HG03196 (cell line): ENCODE measurements around the gene IL10RA.
"Not testable (repeated sequence)": the region's sequence is repeated elsewhere in the genome, so short reads cannot be mapped to it uniquely, and the experiment has no call there.

Experiments
- ATAC-seq: cut with Tn5 transposase; IDR thresholded peaks from one replicate; pipeline ENCODE4 v1.9.1; 2021; ENCODE audit not compliant: unreplicated experiment

IL10RA gene

GRCh38 chr11:117985953-117986887 lies at the start of gene IL10RA:
Gene IL10RA, plus strand, starts transcription at chr11:117986394. Its CDS starts 74 bp downstream, at chr11:117986468.
- peak; percentile 82 for ATAC-seq

GRCh38 chr11:117936973-117937372 lies 49.2 kb upstream of the IL10RA start:
- ATAC-seq, result no peak

GRCh38 chr11:117940736-117941135 lies 45.5 kb upstream of the IL10RA start:
- no peak for ATAC-seq

- ATAC-seq, result no peak
Measured at GRCh38 chr11:117941163-117941707, 45.0 kb upstream of the IL10RA start.

GRCh38 chr11:117941976-117942654 lies 44.1 kb upstream of the IL10RA start:
- ATAC-seq, result no peak

- ATAC-seq, result no peak
Measured at GRCh38 chr11:117944554-117944953, 41.6 kb upstream of the IL10RA start.

- no peak for ATAC-seq
Measured at GRCh38 chr11:117945047-117945810, 41.0 kb upstream of the IL10RA start.

- ATAC-seq, result no peak
Measured at GRCh38 chr11:117946156-117946841, 39.9 kb upstream of the IL10RA start.

- peak; percentile 43 for ATAC-seq
Measured at GRCh38 chr11:117946842-117947526, 39.2 kb upstream of the IL10RA start.

- ATAC-seq, result not testable (repeated sequence)
Measured at GRCh38 chr11:117947751-117948150, 38.4 kb upstream of the IL10RA start.

GRCh38 chr11:117948466-117948865 lies 37.7 kb upstream of the IL10RA start:
- ATAC-seq, result not testable (repeated sequence)

GRCh38 chr11:117949062-117949461 lies 37.1 kb upstream of the IL10RA start:
- no peak for ATAC-seq

GRCh38 chr11:117950301-117950700 lies 35.9 kb upstream of the IL10RA start:
- ATAC-seq, result no peak

GRCh38 chr11:117950993-117951961 lies 34.9 kb upstream of the IL10RA start:
- no peak for ATAC-seq

- ATAC-seq, result no peak
Measured at GRCh38 chr11:117953024-117953671, 33.0 kb upstream of the IL10RA start.

- ATAC-seq, result no peak
Measured at GRCh38 chr11:117958949-117959348, 27.2 kb upstream of the IL10RA start.

- no peak for ATAC-seq
Measured at GRCh38 chr11:117959438-117960149, 26.6 kb upstream of the IL10RA start.

- no peak for ATAC-seq
Measured at GRCh38 chr11:117960406-117960805, 25.8 kb upstream of the IL10RA start.
